ENCODE measurements around the gene CERS6.

DNA sequence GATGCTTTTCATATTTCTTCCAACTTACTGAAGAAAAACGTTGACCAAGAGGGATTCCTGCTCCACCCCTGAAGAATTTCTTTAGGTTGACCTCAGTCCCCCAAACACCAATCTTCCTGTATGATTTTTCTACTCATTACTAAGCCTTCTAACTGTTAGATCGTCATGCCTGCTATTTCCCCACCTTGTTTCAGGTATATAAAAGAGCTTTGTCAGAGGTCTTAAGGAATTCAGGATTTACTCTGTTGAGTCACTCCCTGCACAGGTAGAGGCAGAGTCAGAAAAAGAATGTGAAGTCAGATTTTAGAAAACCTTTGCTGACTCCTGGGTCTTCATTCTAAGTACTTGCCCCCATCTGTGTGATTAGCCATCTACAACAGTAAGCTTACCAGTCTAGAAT, 262.6 kb downstream of the CERS6 start:
- TF ChIP-seq, protein P1, sequence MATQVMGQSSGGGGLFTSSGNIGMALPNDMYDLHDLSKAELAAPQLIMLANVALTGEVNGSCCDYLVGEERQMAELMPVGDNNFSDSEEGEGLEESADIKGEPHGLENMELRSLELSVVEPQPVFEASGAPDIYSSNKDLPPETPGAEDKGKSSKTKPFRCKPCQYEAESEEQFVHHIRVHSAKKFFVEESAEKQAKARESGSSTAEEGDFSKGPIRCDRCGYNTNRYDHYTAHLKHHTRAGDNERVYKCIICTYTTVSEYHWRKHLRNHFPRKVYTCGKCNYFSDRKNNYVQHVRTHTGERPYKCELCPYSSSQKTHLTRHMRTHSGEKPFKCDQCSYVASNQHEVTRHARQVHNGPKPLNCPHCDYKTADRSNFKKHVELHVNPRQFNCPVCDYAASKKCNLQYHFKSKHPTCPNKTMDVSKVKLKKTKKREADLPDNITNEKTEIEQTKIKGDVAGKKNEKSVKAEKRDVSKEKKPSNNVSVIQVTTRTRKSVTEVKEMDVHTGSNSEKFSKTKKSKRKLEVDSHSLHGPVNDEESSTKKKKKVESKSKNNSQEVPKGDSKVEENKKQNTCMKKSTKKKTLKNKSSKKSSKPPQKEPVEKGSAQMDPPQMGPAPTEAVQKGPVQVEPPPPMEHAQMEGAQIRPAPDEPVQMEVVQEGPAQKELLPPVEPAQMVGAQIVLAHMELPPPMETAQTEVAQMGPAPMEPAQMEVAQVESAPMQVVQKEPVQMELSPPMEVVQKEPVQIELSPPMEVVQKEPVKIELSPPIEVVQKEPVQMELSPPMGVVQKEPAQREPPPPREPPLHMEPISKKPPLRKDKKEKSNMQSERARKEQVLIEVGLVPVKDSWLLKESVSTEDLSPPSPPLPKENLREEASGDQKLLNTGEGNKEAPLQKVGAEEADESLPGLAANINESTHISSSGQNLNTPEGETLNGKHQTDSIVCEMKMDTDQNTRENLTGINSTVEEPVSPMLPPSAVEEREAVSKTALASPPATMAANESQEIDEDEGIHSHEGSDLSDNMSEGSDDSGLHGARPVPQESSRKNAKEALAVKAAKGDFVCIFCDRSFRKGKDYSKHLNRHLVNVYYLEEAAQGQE (tag by site-specific recombination; IDR thresholded peaks at IDR 0.05), result no peak
- TF ChIP-seq, protein P2, sequence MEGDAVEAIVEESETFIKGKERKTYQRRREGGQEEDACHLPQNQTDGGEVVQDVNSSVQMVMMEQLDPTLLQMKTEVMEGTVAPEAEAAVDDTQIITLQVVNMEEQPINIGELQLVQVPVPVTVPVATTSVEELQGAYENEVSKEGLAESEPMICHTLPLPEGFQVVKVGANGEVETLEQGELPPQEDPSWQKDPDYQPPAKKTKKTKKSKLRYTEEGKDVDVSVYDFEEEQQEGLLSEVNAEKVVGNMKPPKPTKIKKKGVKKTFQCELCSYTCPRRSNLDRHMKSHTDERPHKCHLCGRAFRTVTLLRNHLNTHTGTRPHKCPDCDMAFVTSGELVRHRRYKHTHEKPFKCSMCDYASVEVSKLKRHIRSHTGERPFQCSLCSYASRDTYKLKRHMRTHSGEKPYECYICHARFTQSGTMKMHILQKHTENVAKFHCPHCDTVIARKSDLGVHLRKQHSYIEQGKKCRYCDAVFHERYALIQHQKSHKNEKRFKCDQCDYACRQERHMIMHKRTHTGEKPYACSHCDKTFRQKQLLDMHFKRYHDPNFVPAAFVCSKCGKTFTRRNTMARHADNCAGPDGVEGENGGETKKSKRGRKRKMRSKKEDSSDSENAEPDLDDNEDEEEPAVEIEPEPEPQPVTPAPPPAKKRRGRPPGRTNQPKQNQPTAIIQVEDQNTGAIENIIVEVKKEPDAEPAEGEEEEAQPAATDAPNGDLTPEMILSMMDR (tag by site-specific recombination; IDR thresholded peaks at IDR 0.05), result no peak
- TF ChIP-seq ZFP69B (tag by site-specific recombination; IDR thresholded peaks at IDR 0.05), result no peak
